Lower leg skin (tissue), 3 donors: Measurements from ENCODE around the gene HNF1A.

Source experiments
- POLR2A ChIP-seq, 2 donors: fragments of 450-650 bp; IDR thresholded peaks; one replicate each; pipeline ENCODE4 v1.6.1; 2016 to 2017; ENCODE audit warnings: antibody characterized with exemption in 2 of 2, mild to moderate bottlenecking in 1 of 2, moderate library complexity in 1 of 2
- TF ChIP-seq, protein P1 (sequence below), 3 donors: fragments of 450-650 bp; IDR thresholded peaks; one replicate each; pipeline ENCODE4 v1.5.1; 2016; ENCODE audit warnings: antibody characterized with exemption in 3 of 3, mild to moderate bottlenecking in 3 of 3, moderate library complexity in 2 of 3

GRCh38 chr12:120930032-120930431 lies 48.3 kb upstream of the HNF1A start:
- TF ChIP-seq, protein P1, sequence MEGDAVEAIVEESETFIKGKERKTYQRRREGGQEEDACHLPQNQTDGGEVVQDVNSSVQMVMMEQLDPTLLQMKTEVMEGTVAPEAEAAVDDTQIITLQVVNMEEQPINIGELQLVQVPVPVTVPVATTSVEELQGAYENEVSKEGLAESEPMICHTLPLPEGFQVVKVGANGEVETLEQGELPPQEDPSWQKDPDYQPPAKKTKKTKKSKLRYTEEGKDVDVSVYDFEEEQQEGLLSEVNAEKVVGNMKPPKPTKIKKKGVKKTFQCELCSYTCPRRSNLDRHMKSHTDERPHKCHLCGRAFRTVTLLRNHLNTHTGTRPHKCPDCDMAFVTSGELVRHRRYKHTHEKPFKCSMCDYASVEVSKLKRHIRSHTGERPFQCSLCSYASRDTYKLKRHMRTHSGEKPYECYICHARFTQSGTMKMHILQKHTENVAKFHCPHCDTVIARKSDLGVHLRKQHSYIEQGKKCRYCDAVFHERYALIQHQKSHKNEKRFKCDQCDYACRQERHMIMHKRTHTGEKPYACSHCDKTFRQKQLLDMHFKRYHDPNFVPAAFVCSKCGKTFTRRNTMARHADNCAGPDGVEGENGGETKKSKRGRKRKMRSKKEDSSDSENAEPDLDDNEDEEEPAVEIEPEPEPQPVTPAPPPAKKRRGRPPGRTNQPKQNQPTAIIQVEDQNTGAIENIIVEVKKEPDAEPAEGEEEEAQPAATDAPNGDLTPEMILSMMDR (IDR thresholded peaks at IDR 0.05), result no peak
- no peak for TF ChIP-seq POLR2A (IDR thresholded peaks at IDR 0.05)
